Glutamatergic neuron (in vitro differentiated cells): ENCODE data around the gene STAB2. TPM values are rescaled to one million over a fixed set of nuclear protein-coding genes. Genes with fewer than 3 reads are reported as not detected.
A peak's percentile ranks its signal among the peaks of the same experiment; 100 is the strongest.

Experiments
- DNase-seq: peaks from one replicate; pipeline ENCODE4 v3.0.0; 2022
- H3K27ac Mint-ChIP-seq: one replicate; pipeline ENCODE4 v1.8.0; 2020; ENCODE audit warnings: mild to moderate bottlenecking, mixed read lengths, inconsistent platforms; ENCODE audit not compliant: unreplicated experiment
- H3K27me3 Mint-ChIP-seq: one replicate; pipeline ENCODE4 v1.8.0; 2020; ENCODE audit warnings: mild to moderate bottlenecking, moderate library complexity, mixed read lengths, inconsistent platforms; ENCODE audit not compliant: unreplicated experiment
- H3K36me3 Mint-ChIP-seq: one replicate; pipeline ENCODE4 v1.8.0; 2020; ENCODE audit warnings: mild to moderate bottlenecking, mixed read lengths, inconsistent platforms; ENCODE audit not compliant: unreplicated experiment
- H3K4me1 Mint-ChIP-seq: one replicate; pipeline ENCODE4 v1.8.0; 2020; ENCODE audit warnings: mild to moderate bottlenecking, low read depth, mixed read lengths, inconsistent platforms; ENCODE audit not compliant: unreplicated experiment
- H3K4me3 Mint-ChIP-seq: one replicate; pipeline ENCODE4 v1.8.0; 2020; ENCODE audit warnings: mild to moderate bottlenecking, mixed read lengths, inconsistent platforms; ENCODE audit not compliant: unreplicated experiment
- H3K9me3 Mint-ChIP-seq: one replicate; pipeline ENCODE4 v1.8.0; 2020; ENCODE audit warnings: mild to moderate bottlenecking, moderate library complexity, mixed read lengths, inconsistent platforms; ENCODE audit not compliant: unreplicated experiment
- total RNA-seq: library from RNA; stranded (reverse); fragmentation: NEBNext Ultra II Directional; extraction: Animal tissue kit (Norgen Biotek cat#: 25700); gene quantifications from one replicate; pipeline ENCODE4 v1.2.1, GENCODE V29; 2021; ENCODE audit not compliant: unreplicated experiment
- TF ChIP-seq, protein P1 (sequence below): fragments of 200-600 bp; sonication (generic); IDR thresholded peaks from one replicate; pipeline ENCODE4 v1.5.0; 2021; ENCODE audit not compliant: partially characterized antibody, unreplicated experiment

Gene STAB2
- total RNA-seq, 1 donor from 2014 or later, result not detected

DNA sequence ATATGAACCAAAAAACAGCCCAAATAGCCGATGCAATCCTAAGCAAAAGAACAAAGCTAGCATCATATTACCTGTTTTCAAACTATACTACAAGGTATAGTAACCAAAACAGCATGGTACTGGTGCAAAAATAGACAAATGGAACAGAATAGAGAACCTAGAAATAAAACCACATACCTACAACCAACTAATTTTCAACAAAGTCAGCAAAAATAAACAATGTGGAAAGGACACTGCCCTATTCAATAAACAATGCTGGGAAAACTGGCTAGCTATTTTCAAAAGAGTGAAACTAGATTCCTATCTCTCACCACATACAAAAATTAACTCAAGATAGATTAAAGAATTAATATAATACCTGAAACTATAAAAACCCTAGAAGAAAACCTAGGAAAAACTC, 17.8 kb upstream of the STAB2 start:
- H3K27me3 Mint-ChIP-seq, result no peaks in the 10 kb centered on the region
- no peak for DNase-seq
- H3K4me1 Mint-ChIP-seq, result no peaks in the 10 kb centered on the region
- H3K9me3 Mint-ChIP-seq, result peaks cover 4% of the 10 kb centered on the region
- H3K36me3 Mint-ChIP-seq, result peaks cover 26% of the 10 kb centered on the region
- H3K4me3 Mint-ChIP-seq, result no peak overlapping the region
- H3K27ac Mint-ChIP-seq, result no peak overlapping the region
- TF ChIP-seq, protein P1, sequence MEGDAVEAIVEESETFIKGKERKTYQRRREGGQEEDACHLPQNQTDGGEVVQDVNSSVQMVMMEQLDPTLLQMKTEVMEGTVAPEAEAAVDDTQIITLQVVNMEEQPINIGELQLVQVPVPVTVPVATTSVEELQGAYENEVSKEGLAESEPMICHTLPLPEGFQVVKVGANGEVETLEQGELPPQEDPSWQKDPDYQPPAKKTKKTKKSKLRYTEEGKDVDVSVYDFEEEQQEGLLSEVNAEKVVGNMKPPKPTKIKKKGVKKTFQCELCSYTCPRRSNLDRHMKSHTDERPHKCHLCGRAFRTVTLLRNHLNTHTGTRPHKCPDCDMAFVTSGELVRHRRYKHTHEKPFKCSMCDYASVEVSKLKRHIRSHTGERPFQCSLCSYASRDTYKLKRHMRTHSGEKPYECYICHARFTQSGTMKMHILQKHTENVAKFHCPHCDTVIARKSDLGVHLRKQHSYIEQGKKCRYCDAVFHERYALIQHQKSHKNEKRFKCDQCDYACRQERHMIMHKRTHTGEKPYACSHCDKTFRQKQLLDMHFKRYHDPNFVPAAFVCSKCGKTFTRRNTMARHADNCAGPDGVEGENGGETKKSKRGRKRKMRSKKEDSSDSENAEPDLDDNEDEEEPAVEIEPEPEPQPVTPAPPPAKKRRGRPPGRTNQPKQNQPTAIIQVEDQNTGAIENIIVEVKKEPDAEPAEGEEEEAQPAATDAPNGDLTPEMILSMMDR, result no peak

DNA sequence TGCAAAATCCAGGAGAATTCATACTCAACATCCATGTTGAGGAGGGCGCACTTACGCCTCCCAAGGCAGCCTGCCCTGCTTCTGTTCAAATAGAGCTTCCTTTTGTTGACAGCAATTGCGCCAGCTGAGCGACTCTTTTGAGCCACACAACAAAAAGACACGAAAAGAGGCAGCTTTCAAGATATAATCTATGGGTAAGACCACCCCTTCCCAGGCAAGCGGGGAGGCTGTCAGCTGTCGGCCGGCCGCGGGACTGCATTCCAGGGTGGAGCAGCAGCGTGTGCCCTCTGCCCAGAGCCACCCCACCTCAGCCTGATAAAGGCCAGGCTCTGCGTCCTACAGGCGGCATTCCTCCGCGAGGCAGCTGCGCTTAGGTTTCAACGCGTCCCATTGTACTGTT, 15.8 kb upstream of the STAB2 start:
- Mint-ChIP-seq H3K36me3 (peaks cover 11% of the 10 kb centered on the region), H3K9me3 (peaks cover 5% of the 10 kb centered on the region), H3K4me1 (no peaks in the 10 kb centered on the region), H3K27me3 (no peaks in the 10 kb centered on the region), H3K4me3 (no peak overlapping the region), H3K27ac (no peak overlapping the region)
- TF ChIP-seq, protein P1, result no peak
- peak; percentile 44 for DNase-seq

- Mint-ChIP-seq H3K36me3 (peaks cover under 1% of the 10 kb centered on the region), H3K4me1 (no peaks in the 10 kb centered on the region), H3K27me3 (no peaks in the 10 kb centered on the region), H3K9me3 (peaks cover 4% of the 10 kb centered on the region), H3K27ac (no peak overlapping the region), H3K4me3 (no peak overlapping the region)
- DNase-seq, result no peak
- TF ChIP-seq, protein P1, result no peak
Measured at GRCh38 chr12:103572312-103573045, 14.6 kb upstream of the STAB2 start.

- Mint-ChIP-seq H3K4me3 (no peak overlapping the region), H3K27ac (no peak overlapping the region), H3K4me1 (no peaks in the 10 kb centered on the region), H3K36me3 (no peaks in the 10 kb centered on the region), H3K9me3 (peaks cover 2% of the 10 kb centered on the region), H3K27me3 (no peaks in the 10 kb centered on the region)
- DNase-seq, result no peak
- TF ChIP-seq, protein P1, result no peak
Measured at GRCh38 chr12:103573185-103573584, 13.9 kb upstream of the STAB2 start.

- H3K4me3 Mint-ChIP-seq, result no peak overlapping the region
- no peaks in the 10 kb centered on the region for H3K36me3 Mint-ChIP-seq
- no peaks in the 10 kb centered on the region for H3K4me1 Mint-ChIP-seq
- no peak for DNase-seq
- no peak overlapping the region for H3K27ac Mint-ChIP-seq
- TF ChIP-seq, protein P1, result no peak
- no peaks in the 10 kb centered on the region for H3K27me3 Mint-ChIP-seq
- H3K9me3 Mint-ChIP-seq, result peaks cover 2% of the 10 kb centered on the region
Measured at GRCh38 chr12:103578926-103579325, 8.1 kb upstream of the STAB2 start.
